Measurements from ENCODE around the gene TBC1D9B. TPM values are rescaled to one million over a fixed set of nuclear protein-coding genes. Genes with fewer than 3 reads are reported as not detected.

TBC1D9B gene
- total RNA-seq, 1 experiment from 2014 or later, result 44.9 TPM

- POLR2A ChIA-PET (ENCODE audit: unreplicated experiment), result no interaction called here
- H3K4me2 ChIP-seq (ENCODE audit: low read length), result no peak overlapping the region
- H3K27ac ChIP-seq (ENCODE audit: low read length), result no peak overlapping the region
- intact Hi-C loops (cut with micrococcal nuclease), result no loop called here
- DNase-seq (no peak), ATAC-seq (no peak)
- no peak overlapping the region for H3K9ac ChIP-seq (ENCODE audit: low read length)
- H3K4me1 ChIP-seq (ENCODE audit: insufficient read depth, low read length), result no peaks in the 10 kb centered on the region
- no peaks in the 10 kb centered on the region for H3K9me2 ChIP-seq (replicated peaks; ENCODE audit: low read length)
- H3F3A ChIP-seq (ENCODE audit: low read length, unreplicated experiment), result no peaks in the 10 kb centered on the region
- TF ChIP-seq EZH2 (IDR thresholded peaks at IDR 0.05; ENCODE audit: low read length, unreplicated experiment), result no peak
- TF ChIP-seq CTCF (conservative IDR thresholded peaks at IDR 0.05; ENCODE audit: low read depth, low read length), result no peak
- no peak for TF ChIP-seq EZH2phosphoT487 (IDR thresholded peaks at IDR 0.05; ENCODE audit: borderline replicate concordance, low read length)
- H3K27me3 ChIP-seq (ENCODE audit: low read length), result no peaks in the 10 kb centered on the region
- no peak overlapping the region for H2AFZ ChIP-seq (ENCODE audit: low read length)
- CTCF ChIA-PET, result no interaction called here
- peaks cover 8% of the 10 kb centered on the region; the same call in 1 of the 2 replicates for H3K36me3 ChIP-seq (ENCODE audit: low read depth, low read length)
- no peak overlapping the region for H3K4me3 ChIP-seq (ENCODE audit: low read length)
- H3K9me3 ChIP-seq (ENCODE audit: low read length), result no peaks in the 10 kb centered on the region
- BruUV-seq (replicated peaks), result no TSS peak
- no peaks in the 10 kb centered on the region for H3K79me2 ChIP-seq (ENCODE audit: low read length)
- H4K20me1 ChIP-seq (ENCODE audit: low read length), result no peaks in the 10 kb centered on the region
These were observed 66.1 kb downstream of the TBC1D9B start for GRCh38 chr5:179841621-179842020.

- Histone ChIP-seq H2AFZ (ENCODE audit: low read length) (no peak overlapping the region), H3F3A (ENCODE audit: low read length, unreplicated experiment) (peaks cover 6% of the 10 kb centered on the region), H3K9ac (ENCODE audit: low read length) (no peak overlapping the region), H3K9me3 (ENCODE audit: low read length) (no peaks in the 10 kb centered on the region), H3K4me1 (ENCODE audit: insufficient read depth, low read length) (no peaks in the 10 kb centered on the region), H3K27me3 (ENCODE audit: low read length) (no peaks in the 10 kb centered on the region), H3K79me2 (ENCODE audit: low read length) (no peaks in the 10 kb centered on the region), H3K4me3 (ENCODE audit: low read length) (no peak overlapping the region), H4K20me1 (ENCODE audit: low read length) (no peaks in the 10 kb centered on the region), H3K36me3 (ENCODE audit: low read depth, low read length) (peaks cover 16% of the 10 kb centered on the region), H3K4me2 (ENCODE audit: low read length) (no peak overlapping the region), H3K9me2 (replicated peaks; ENCODE audit: low read length) (no peaks in the 10 kb centered on the region), H3K27ac (ENCODE audit: low read length) (no peak overlapping the region)
- ChIA-PET CTCF (no interaction called here), POLR2A (ENCODE audit: unreplicated experiment) (interaction anchor here (0.6 kb wide), 1 partner anchor 42 kb away, joined by 3 read pairs; no protein-coding TSS in a partner anchor)
- intact Hi-C loops (cut with micrococcal nuclease), result no loop called here
- BruUV-seq (replicated peaks), result no TSS peak
- DNase-seq, result no peak
- TF ChIP-seq EZH2 (IDR thresholded peaks at IDR 0.05; ENCODE audit: low read length, unreplicated experiment) (no peak), CTCF (conservative IDR thresholded peaks at IDR 0.05; ENCODE audit: low read depth, low read length) (no peak), EZH2phosphoT487 (IDR thresholded peaks at IDR 0.05; ENCODE audit: borderline replicate concordance, low read length) (no peak)
- ATAC-seq, result no peak
These were observed 66.9 kb downstream of the TBC1D9B start for GRCh38 chr5:179840766-179841165.

GRCh38 chr5:179840321-179840720 lies 67.4 kb downstream of the TBC1D9B start:
- Histone ChIP-seq H3K9me2 (replicated peaks; ENCODE audit: low read length) (no peaks in the 10 kb centered on the region), H3K4me2 (ENCODE audit: low read length) (no peak overlapping the region), H3K36me3 (ENCODE audit: low read depth, low read length) (peaks cover 16% of the 10 kb centered on the region), H3K27me3 (ENCODE audit: low read length) (no peaks in the 10 kb centered on the region), H3K4me1 (ENCODE audit: insufficient read depth, low read length) (no peaks in the 10 kb centered on the region), H2AFZ (ENCODE audit: low read length) (no peak overlapping the region), H4K20me1 (ENCODE audit: low read length) (no peaks in the 10 kb centered on the region), H3K9me3 (ENCODE audit: low read length) (no peaks in the 10 kb centered on the region), H3K79me2 (ENCODE audit: low read length) (no peaks in the 10 kb centered on the region), H3F3A (ENCODE audit: low read length, unreplicated experiment) (peaks cover 6% of the 10 kb centered on the region), H3K27ac (ENCODE audit: low read length) (no peak overlapping the region), H3K4me3 (ENCODE audit: low read length) (no peak overlapping the region), H3K9ac (ENCODE audit: low read length) (no peak overlapping the region)
- ATAC-seq, result no peak
- intact Hi-C loops (cut with micrococcal nuclease), result no loop called here
- ChIA-PET POLR2A (ENCODE audit: unreplicated experiment) (interaction anchor here (0.6 kb wide), 2 partner anchors 27 to 42 kb away, joined by 3 read pairs; no protein-coding TSS in a partner anchor), CTCF (interaction anchor here (0.6 kb wide), 1 partner anchor 653 kb away, joined by 3 read pairs; no protein-coding TSS in a partner anchor)
- no peak for DNase-seq
- TF ChIP-seq EZH2phosphoT487 (IDR thresholded peaks at IDR 0.05; ENCODE audit: borderline replicate concordance, low read length) (no peak), EZH2 (IDR thresholded peaks at IDR 0.05; ENCODE audit: low read length, unreplicated experiment) (no peak), CTCF (conservative IDR thresholded peaks at IDR 0.05; ENCODE audit: low read depth, low read length) (no peak)
- no TSS peak for BruUV-seq (replicated peaks)
